ENCODE measurements around the gene PTPRCAP. TPM values are rescaled to one million over a fixed set of nuclear protein-coding genes. Genes with fewer than 3 reads are reported as not detected.

PTPRCAP gene
- total RNA-seq, 1 donor from 2014 or later = 109 TPM

DNA sequence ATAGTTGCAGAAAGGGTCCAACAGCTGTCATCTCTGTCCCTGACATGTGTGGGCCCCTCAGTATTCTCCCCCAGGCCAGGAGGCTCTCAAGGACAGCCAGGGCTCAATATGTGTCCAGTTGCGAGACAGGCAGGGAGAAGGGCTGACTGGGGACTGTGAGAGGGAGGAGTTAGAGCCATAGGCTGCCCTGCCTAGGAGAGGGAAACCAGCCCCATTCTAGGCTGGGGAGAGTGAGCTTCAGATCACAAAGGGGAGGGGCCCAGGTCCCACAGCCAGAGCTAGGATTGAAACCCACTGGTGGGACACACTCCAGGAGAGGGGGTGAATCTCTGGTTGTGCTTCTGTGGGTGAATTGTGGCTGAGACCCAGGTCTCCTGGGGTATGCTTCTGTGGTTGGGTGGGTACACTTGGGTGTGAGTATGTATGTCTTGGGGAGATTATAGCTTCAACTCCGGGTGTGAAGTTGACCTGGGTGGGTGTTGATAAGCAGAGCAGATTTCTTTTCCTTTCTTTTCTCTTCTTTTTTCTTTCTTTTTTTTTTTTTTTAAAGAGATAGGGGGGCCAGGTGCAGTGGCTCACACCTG lies 24.1 kb downstream of the PTPRCAP start:
- H3K9me3 Mint-ChIP-seq = no peaks in the 10 kb centered on the region
- no peak for DNase-seq (ENCODE audit: low spot score)
- H3K4me1 Mint-ChIP-seq (ENCODE audit: low read depth) = peaks cover 45% of the 10 kb centered on the region
- peaks cover 20% of the 10 kb centered on the region for H3K27me3 Mint-ChIP-seq (ENCODE audit: insufficient read depth)
- H3K27ac Mint-ChIP-seq = peak overlapping the region; percentile 38
- H3K36me3 Mint-ChIP-seq (ENCODE audit: low read depth) = peaks cover 11% of the 10 kb centered on the region
- intact Hi-C loops (cut with micrococcal nuclease) = no loop called here
- H3K4me3 Mint-ChIP-seq = no peak overlapping the region

DNA sequence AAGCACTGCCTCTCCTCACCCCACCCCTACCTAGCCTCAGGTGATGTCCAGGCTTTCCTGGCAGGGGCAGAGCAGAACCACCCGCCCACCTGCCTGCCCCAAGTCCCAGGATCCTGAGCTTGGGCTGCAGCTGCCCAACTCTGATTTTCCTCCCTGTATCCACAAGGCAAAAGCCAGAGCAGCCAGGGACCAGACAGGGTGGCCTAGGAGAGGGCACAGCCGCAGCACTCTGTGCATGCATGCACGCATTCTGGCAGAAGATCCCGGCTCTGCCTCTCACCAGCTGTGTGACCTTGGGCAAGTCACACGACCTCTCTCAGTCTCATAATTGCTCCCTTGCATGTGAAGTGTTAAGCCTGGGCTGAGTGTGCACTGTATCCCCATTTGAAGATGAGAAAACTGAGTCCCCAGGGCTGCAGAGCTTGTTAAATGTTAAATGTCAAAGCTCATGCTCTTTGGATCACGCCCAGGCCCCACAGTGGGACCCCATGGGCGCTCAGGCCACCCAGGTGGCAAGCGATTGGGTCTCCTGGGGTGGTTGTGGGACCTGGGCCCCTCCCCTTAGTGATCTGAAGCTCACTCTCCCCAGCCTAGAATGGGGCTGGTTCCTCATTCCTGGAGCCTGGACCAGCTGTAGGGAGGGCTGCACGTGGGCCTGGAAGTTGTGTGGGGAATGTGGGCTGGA lies 24.8 kb downstream of the PTPRCAP start:
- Mint-ChIP-seq H3K27ac (peak overlapping the region; percentile 29), H3K4me3 (no peak overlapping the region), H3K4me1 (ENCODE audit: low read depth) (peaks cover 52% of the 10 kb centered on the region), H3K36me3 (ENCODE audit: low read depth) (peaks cover 14% of the 10 kb centered on the region), H3K9me3 (no peaks in the 10 kb centered on the region), H3K27me3 (ENCODE audit: insufficient read depth) (peaks cover 20% of the 10 kb centered on the region)
- intact Hi-C loops (cut with micrococcal nuclease) = no loop called here
- DNase-seq (ENCODE audit: low spot score) = no peak

DNA sequence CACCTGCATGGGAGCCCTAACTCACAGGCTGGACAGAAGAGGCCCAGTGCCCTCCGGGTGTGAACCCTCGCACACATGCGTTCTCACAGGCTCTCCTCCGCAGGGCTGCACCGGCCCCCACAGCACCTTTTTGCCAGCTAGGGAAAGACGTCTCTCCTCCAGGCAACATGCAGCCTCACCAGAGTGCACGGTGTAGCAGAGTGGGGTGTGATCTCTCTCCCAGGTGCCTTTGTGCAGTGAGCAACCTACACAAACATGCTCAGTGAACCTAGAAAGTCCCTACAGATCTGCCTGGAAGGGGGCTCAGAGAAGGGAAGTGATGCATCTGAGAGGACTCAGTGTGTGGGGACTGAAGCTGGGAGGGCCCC lies 25.7 kb downstream of the PTPRCAP start:
- no peaks in the 10 kb centered on the region for H3K9me3 Mint-ChIP-seq
- no peak overlapping the region for H3K27ac Mint-ChIP-seq
- H3K27me3 Mint-ChIP-seq (ENCODE audit: insufficient read depth) = peaks cover 18% of the 10 kb centered on the region
- no peak for DNase-seq (ENCODE audit: low spot score)
- peaks cover 59% of the 10 kb centered on the region for H3K4me1 Mint-ChIP-seq (ENCODE audit: low read depth)
- peaks cover 21% of the 10 kb centered on the region for H3K36me3 Mint-ChIP-seq (ENCODE audit: low read depth)
- intact Hi-C loops (cut with micrococcal nuclease) = no loop called here
- H3K4me3 Mint-ChIP-seq = peak overlapping the region; percentile 33

DNA sequence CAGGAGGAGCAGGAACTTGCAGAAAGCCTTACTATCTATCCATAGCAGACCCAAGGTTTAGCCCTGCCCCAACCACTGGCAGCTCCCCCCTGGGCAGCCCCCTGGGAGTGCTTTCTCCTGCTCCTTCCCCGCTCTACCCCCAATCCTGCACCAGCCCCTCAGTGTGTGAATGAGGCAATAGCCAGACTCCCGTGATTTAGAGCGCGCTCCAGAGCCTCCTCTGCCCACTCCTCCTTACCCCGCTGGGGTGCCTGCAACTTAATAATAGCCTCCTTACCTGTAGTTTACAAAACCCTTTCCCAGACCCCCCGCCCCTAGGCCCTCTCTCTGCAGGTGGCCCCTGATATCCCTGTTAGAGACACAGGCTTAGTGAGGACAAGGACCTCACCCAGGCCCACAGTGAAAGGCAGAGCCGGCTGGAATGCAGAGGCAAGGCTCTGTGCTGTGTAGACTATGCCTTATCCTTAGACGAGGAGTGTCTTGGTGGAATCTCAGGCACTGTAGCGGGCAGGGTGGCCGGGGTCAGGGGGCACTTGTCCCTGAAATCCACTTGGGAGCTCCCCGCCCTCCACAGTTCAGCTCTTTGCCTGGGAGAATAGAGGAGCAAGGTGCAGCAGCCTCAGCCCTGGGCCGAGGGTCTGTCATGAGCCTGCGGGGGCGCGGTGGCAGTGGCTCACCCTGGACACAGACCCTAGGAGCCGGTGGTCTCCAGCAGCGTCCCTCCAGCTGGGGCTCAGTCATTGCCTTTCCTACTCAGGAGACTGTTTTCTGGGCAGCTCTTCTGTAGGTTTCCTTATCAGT lies 26.3 kb downstream of the PTPRCAP start:
- Mint-ChIP-seq H3K36me3 (ENCODE audit: low read depth) (peaks cover 26% of the 10 kb centered on the region), H3K4me3 (peak overlapping the region; percentile 84)

DNA sequence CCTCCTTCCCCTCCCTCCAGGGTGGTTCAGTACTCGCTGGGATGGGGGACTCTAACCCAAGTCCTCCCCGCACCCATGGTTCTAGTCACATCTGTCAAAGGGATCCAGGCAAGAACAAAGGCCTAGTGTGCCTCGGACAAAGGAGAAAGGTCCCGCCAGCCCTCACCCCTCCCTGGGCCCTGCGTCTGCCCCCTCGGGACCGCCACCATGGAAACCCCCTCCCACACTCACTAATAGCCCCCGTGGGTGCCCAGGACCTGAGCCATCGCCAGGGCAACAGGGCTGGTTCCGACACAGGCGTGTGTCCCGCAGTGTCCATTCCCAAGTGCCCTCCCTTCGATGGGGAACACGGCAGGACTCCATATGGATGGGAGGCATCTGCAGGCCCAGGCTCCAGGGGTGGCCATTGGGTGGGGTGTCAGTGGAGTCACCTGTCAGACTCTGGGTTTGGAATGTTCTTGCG lies 27.1 kb downstream of the PTPRCAP start:
- H3K27ac Mint-ChIP-seq = peak overlapping the region; percentile 71
- peaks cover 64% of the 10 kb centered on the region for H3K4me1 Mint-ChIP-seq (ENCODE audit: low read depth)
- peak overlapping the region; percentile 84 for H3K4me3 Mint-ChIP-seq
- H3K9me3 Mint-ChIP-seq = no peaks in the 10 kb centered on the region
- DNase-seq (ENCODE audit: low spot score) = no peak
- H3K36me3 Mint-ChIP-seq (ENCODE audit: low read depth) = peaks cover 28% of the 10 kb centered on the region
- intact Hi-C loops (cut with micrococcal nuclease) = no loop called here
- H3K27me3 Mint-ChIP-seq (ENCODE audit: insufficient read depth) = peaks cover 10% of the 10 kb centered on the region

More for the DNA sequence above, 26.3 kb downstream of the PTPRCAP start:
- H3K27ac Mint-ChIP-seq = peak overlapping the region; percentile 8
- H3K27me3 Mint-ChIP-seq (ENCODE audit: insufficient read depth) = peaks cover 12% of the 10 kb centered on the region
- no peak for DNase-seq (ENCODE audit: low spot score)
- H3K4me1 Mint-ChIP-seq (ENCODE audit: low read depth) = peaks cover 59% of the 10 kb centered on the region
- no peaks in the 10 kb centered on the region for H3K9me3 Mint-ChIP-seq
- intact Hi-C loops (cut with micrococcal nuclease) = no loop called here

DNA sequence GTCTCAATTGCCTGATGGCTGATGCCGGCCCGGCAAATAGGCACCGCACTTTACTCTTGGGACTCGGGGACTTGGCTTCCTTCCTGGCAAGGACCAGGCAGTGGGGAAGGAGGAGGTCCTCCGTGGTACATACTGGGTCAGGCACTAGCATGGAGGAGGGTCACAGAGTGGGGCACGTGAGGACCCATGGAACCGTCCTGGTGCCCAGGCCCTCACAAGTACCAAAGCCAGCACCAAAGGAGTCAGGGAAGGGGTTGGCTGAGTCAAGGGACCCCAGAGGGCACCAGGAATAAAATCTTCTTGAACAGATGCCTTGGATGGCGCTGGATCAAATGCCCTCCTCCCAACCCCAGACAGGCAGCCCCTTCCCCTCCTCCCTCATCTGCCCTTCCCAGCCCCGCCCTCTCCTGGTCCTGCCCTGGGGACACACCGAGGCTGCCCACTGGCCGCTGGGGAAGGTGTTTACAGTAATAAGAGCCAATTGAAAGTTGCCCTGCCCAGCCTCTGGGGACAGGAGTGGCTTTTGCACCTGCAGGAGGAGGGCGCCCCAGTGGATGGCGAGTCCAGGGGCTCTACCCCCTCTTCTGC lies 27.6 kb downstream of the PTPRCAP start:
- Mint-ChIP-seq H3K9me3 (no peaks in the 10 kb centered on the region), H3K36me3 (ENCODE audit: low read depth) (peaks cover 28% of the 10 kb centered on the region), H3K4me1 (ENCODE audit: low read depth) (peaks cover 69% of the 10 kb centered on the region), H3K4me3 (peak overlapping the region; percentile 84), H3K27me3 (ENCODE audit: insufficient read depth) (peaks cover 7% of the 10 kb centered on the region), H3K27ac (peak overlapping the region; percentile 94)
- no peak for DNase-seq (ENCODE audit: low spot score)
- intact Hi-C loops (cut with micrococcal nuclease) = loop anchor here (1.0 to 10.0 kb wide), 4 partner anchors 11 to 1555 kb away; partner anchors contain the start of genes CFL1, CHKA and NDUFV1

DNA sequence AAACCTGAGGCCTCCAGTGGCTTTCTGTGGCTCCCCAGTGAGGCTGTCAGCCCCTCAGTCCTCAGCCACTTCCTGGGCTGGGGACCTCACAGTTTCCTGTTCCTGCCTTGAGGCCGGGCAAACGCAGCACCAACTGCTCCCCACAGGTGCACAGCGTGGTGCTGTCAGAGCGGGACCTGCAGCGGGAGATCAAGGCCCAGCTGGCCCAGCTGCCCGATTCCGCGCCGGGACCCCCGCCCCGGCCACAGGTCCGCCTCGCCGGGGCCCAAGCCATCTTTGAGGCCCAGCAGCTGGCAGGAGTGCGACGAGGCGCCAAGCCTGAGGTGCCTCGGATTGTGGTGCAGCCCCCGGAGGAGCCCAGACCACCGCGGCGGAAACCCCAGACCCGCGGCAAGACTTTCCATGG lies 28.2 kb downstream of the PTPRCAP start:
- Mint-ChIP-seq H3K27ac (peak overlapping the region; percentile 94), H3K4me3 (peak overlapping the region; percentile 88), H3K4me1 (ENCODE audit: low read depth) (peaks cover 75% of the 10 kb centered on the region), H3K36me3 (ENCODE audit: low read depth) (peaks cover 32% of the 10 kb centered on the region), H3K9me3 (no peaks in the 10 kb centered on the region), H3K27me3 (ENCODE audit: insufficient read depth) (peaks cover 2% of the 10 kb centered on the region)
- DNase-seq (ENCODE audit: low spot score) = peak; percentile 78
- intact Hi-C loops (cut with micrococcal nuclease) = loop anchor here (1.0 to 10.0 kb wide), 4 partner anchors 12 to 1554 kb away; partner anchors contain the start of genes CFL1, CHKA and NDUFV1

DNA sequence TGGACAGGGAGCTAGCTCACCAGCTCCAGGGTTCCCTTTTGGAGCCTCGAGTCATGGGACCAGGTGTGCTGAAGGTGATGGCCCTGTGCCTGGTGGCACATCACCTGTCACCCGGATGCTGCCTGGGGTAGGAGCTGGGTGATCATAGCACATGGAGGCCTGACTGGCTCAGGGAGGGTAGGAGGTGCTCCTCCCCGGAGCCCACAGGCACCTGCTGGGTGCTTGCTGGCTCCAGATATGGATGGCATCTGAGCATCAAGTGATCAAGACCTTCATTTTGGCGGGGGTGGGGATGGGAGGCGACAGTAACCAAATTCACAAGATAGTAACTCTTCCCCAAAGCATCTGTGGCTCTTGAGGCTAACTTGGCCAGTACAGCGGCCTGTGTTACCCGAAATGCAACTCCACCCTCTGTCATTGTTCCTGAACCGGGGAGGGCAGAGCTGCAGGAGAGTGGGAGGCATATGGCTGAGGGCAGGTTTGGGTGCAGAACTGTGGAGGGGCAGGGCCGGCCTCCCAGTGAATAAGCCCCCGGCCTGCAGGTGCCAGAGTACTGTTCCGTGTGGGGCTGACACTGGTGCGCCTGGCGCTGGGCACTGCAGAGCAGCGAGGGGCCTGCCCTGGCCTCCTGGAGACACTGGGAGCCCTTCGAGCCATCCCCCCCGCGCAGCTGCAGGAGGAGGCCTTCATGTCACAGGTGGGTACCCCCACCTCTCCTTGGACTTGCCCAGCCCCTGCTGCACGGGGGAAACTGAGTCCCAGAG lies 28.9 kb downstream of the PTPRCAP start:
- Mint-ChIP-seq H3K27ac (peak overlapping the region; percentile 92), H3K9me3 (no peaks in the 10 kb centered on the region), H3K4me3 (peak overlapping the region; percentile 88), H3K4me1 (ENCODE audit: low read depth) (peaks cover 77% of the 10 kb centered on the region), H3K36me3 (ENCODE audit: low read depth) (peaks cover 34% of the 10 kb centered on the region), H3K27me3 (ENCODE audit: insufficient read depth) (peaks cover 2% of the 10 kb centered on the region)
- intact Hi-C loops (cut with micrococcal nuclease) = loop anchor here (1.0 to 10.0 kb wide), 4 partner anchors 13 to 1554 kb away; partner anchors contain the start of genes CFL1, CHKA and NDUFV1
- no peak for DNase-seq (ENCODE audit: low spot score)

DNA sequence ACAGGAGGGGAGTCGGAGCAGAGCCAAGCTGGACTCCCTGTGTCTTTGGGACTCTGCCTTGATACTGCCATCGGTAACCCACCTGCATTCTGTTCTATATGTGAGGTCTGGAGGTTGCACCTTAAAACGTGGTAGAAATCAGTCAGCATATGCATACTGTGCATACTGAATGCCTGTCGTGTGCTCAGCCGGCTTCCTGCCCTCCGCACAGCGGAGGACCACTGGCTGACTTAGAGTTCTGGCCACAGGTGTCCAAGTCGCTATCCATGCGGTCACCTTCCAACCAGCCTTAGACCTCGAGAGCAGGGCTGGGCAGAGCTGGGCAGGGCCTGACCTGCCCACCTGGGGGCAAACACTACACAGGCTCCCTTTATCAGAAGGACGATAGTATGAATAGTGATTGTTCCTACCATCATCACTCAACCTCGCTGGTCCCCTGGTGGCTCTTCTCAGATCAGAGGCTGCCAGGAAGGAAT lies 29.8 kb downstream of the PTPRCAP start:
- H3K27ac Mint-ChIP-seq = peak overlapping the region; percentile 92
- intact Hi-C loops (cut with micrococcal nuclease) = loop anchor here (1.0 to 10.0 kb wide), 4 partner anchors 99 to 1553 kb away; partner anchors contain the start of genes CFL1, CHKA and NDUFV1
- H3K9me3 Mint-ChIP-seq = no peaks in the 10 kb centered on the region
- DNase-seq (ENCODE audit: low spot score) = no peak
- H3K4me1 Mint-ChIP-seq (ENCODE audit: low read depth) = peaks cover 69% of the 10 kb centered on the region
- H3K36me3 Mint-ChIP-seq (ENCODE audit: low read depth) = peaks cover 32% of the 10 kb centered on the region
- no peaks in the 10 kb centered on the region for H3K27me3 Mint-ChIP-seq (ENCODE audit: insufficient read depth)
- peak overlapping the region; percentile 88 for H3K4me3 Mint-ChIP-seq

DNA sequence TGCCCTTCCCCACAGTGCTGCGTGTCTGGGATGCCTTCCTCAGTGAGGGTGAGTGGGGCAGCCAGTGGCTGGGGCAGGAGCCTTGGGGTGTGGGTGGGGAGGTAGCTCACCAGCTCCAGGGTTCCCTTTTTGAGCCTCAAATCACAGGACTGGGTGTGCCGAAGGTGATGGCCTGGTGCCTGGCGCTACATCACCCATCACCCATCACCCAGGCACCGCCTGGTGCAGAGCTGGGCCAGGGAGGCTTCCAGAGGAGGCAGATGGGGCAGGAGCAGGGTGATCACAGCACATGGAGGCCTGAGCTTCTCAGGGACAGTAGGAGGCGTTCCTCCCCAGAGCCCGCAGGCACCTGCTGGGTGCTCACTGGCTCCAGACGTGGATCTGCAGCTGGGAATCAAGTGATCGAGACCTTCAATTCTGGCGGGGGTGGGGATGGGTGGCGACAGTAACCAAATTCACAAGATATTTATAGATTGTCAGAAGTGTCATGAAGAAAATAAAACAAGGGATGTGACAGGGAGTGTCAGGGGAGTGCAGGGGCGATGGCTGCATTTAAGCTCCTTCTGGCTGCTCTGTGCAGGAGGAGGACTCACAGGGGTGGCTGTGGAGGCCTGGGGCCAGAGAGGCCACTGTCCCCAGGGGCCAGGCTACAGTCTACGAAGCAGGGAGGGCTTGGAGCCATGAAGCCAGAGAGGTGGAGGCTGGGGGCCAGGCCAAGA lies 30.4 kb downstream of the PTPRCAP start:
- no peaks in the 10 kb centered on the region for H3K27me3 Mint-ChIP-seq (ENCODE audit: insufficient read depth)
- no peak for DNase-seq (ENCODE audit: low spot score)
- peaks cover 63% of the 10 kb centered on the region for H3K4me1 Mint-ChIP-seq (ENCODE audit: low read depth)
- H3K4me3 Mint-ChIP-seq = peak overlapping the region; percentile 88
- peak overlapping the region; percentile 92 for H3K27ac Mint-ChIP-seq
- intact Hi-C loops (cut with micrococcal nuclease) = loop anchor here (1.0 to 10.0 kb wide), 4 partner anchors 99 to 1552 kb away; partner anchors contain the start of genes CFL1, CHKA and NDUFV1
- peaks cover 32% of the 10 kb centered on the region for H3K36me3 Mint-ChIP-seq (ENCODE audit: low read depth)
- no peaks in the 10 kb centered on the region for H3K9me3 Mint-ChIP-seq

DNA sequence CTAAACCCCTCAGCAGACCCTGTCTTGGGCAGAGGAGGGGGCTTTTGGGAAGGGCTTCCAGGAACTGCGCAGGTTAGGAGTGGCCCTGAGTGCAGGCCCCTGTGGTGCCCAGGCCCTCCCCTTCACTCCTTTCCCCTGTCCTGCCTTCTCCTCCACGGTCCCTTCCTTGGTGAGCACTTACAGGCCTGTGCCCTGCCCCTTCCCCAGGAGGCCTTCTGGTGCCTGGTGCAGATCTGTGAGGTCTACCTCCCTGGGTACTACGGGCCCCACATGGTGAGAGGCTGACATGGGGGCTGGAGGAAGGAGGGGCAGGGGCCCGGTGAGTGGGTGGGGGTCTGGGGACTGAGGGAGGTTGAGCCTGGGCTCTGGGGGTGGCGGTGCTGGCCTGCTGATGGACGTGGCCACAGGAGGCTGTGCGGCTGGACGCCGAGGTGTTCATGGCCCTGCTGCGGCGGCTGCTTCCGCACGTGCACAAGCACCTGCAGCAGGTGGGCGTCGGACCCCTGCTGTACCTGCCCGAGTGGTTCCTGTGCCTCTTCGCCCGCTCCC lies 31.0 kb downstream of the PTPRCAP start:
- peaks cover 56% of the 10 kb centered on the region for H3K4me1 Mint-ChIP-seq (ENCODE audit: low read depth)
- H3K36me3 Mint-ChIP-seq (ENCODE audit: low read depth) = peaks cover 32% of the 10 kb centered on the region
- intact Hi-C loops (cut with micrococcal nuclease) = loop anchor here (5.0 to 10.0 kb wide), 3 partner anchors 198 to 1552 kb away; partner anchors contain the start of genes CFL1, CHKA and NDUFV1
- no peaks in the 10 kb centered on the region for H3K9me3 Mint-ChIP-seq
- peak overlapping the region; percentile 88 for H3K4me3 Mint-ChIP-seq
- peak overlapping the region; percentile 92 for H3K27ac Mint-ChIP-seq
- H3K27me3 Mint-ChIP-seq (ENCODE audit: insufficient read depth) = no peaks in the 10 kb centered on the region
- DNase-seq (ENCODE audit: low spot score) = no peak
